Mesendoderm (in vitro differentiated cells): Measurements from ENCODE around the gene VCAN.

Experiments used
- DNase-seq: peaks from one replicate; pipeline ENCODE4 v3.0.0; 2013
- H2AK5ac ChIP-seq: 2 replicates; pipeline ENCODE4 v1.6.1; 2013; ENCODE audit warnings: low read length, inconsistent platforms
- H2BK120ac ChIP-seq: 2 replicates; pipeline ENCODE4 v1.6.1; 2013; ENCODE audit warnings: low read depth, mild to moderate bottlenecking, low read length, moderate library complexity, mixed read lengths
- H2BK15ac ChIP-seq: replicated peaks from 2 replicates; pipeline ENCODE4 v1.6.1; 2013; ENCODE audit warnings: low read depth, mild to moderate bottlenecking, moderate library complexity
- H2BK5ac ChIP-seq: 2 replicates; pipeline ENCODE4 v1.6.1; 2013; ENCODE audit warnings: low read length, inconsistent platforms
- H3K18ac ChIP-seq: 2 replicates; pipeline ENCODE4 v1.6.1; 2013; ENCODE audit warnings: mild to moderate bottlenecking, low read length, mixed read lengths
- H3K23ac ChIP-seq: one replicate; pipeline ENCODE4 v1.6.1; 2013; ENCODE audit warnings: low read length
- H3K27ac ChIP-seq: 2 replicates; pipeline ENCODE4 v1.5.1; 2013; ENCODE audit warnings: low read depth, mild to moderate bottlenecking, inconsistent platforms, low read length, moderate library complexity
- H3K27me3 ChIP-seq: 2 replicates; pipeline ENCODE4 v1.6.1; 2013; ENCODE audit warnings: low read length, control low read depth, mild to moderate bottlenecking, inconsistent platforms; ENCODE audit not compliant: insufficient read depth, poor library complexity
- H3K36me3 ChIP-seq: 2 replicates; pipeline ENCODE4 v1.6.1; 2013; ENCODE audit warnings: low read length, inconsistent platforms; ENCODE audit not compliant: control insufficient read depth, insufficient read depth
- H3K4ac ChIP-seq: one replicate; pipeline ENCODE4 v1.6.1; 2013; ENCODE audit warnings: low read depth, mild to moderate bottlenecking, low read length, moderate library complexity
- H3K4me1 ChIP-seq: 2 replicates; pipeline ENCODE4 v1.6.1; 2013; ENCODE audit warnings: low read depth, low read length, inconsistent platforms; ENCODE audit not compliant: control insufficient read depth
- H3K4me2 ChIP-seq: 2 replicates; pipeline ENCODE4 v1.6.1; 2013; ENCODE audit warnings: low read length
- H3K4me3 ChIP-seq: 2 replicates; pipeline ENCODE4 v1.5.1; 2013; ENCODE audit warnings: mild to moderate bottlenecking, low read length
- H3K56ac ChIP-seq: one replicate; pipeline ENCODE4 v1.6.1; 2013; ENCODE audit warnings: low read length
- H3K79me1 ChIP-seq: 2 replicates; pipeline ENCODE4 v1.6.1; 2013; ENCODE audit warnings: low read length, inconsistent platforms
- H3K79me2 ChIP-seq: 2 replicates; pipeline ENCODE4 v1.6.1; 2013; ENCODE audit warnings: mild to moderate bottlenecking, low read length; ENCODE audit not compliant: control insufficient read depth, insufficient read depth
- H3K9ac ChIP-seq: 2 replicates; pipeline ENCODE4 v1.6.1; 2013; ENCODE audit warnings: low read length, inconsistent platforms
- H4K5ac ChIP-seq: one replicate; pipeline ENCODE4 v1.6.1; 2013; ENCODE audit warnings: low read length
- H4K8ac ChIP-seq: one replicate; pipeline ENCODE4 v1.6.1; 2013; ENCODE audit warnings: low read depth, mild to moderate bottlenecking, control low read depth, low read length, moderate library complexity
- WGBS: extraction: QIAGEN DNeasy Blood & Tissue Kit; methylation state at CpG from one replicate; pipeline ENCODE4 v1.1.7; 2013; ENCODE audit warnings: low lambda C conversion rate, missing lambda C conversion rate; ENCODE audit not compliant: insufficient coverage; ENCODE audit errors: extremely low coverage; 5-methylcytosine and 5-hydroxymethylcytosine counted together

VCAN gene

DNA sequence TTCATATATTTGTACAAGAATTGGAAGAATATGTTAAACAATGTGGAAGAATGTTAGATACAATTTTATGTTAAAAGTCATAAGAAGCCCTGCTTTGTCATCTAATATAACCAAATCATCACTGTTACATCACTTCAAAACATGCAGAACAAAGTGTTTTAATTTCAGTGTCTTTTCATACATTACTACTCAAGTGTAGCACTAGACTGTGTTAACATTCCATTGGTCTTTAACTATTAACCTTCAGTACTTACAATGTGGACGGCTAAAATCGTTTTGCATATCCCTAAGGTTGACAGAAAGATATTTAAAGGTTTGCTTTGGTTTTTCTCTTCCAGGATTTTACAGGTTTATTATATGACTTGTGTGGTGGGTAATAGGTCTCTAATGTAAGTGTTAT lies 50.9 kb downstream of the VCAN start:
- Histone ChIP-seq H2BK5ac (no peak overlapping the region), H2AK5ac (no peak overlapping the region), H4K8ac (no peak overlapping the region), H4K5ac (no peak overlapping the region), H3K27me3 (no peaks in the 10 kb centered on the region), H3K9ac (no peak overlapping the region), H3K18ac (no peak overlapping the region), H2BK120ac (no peak overlapping the region), H3K79me2 (no peaks in the 10 kb centered on the region), H3K4me2 (no peak overlapping the region), H3K4ac (no peak overlapping the region), H2BK15ac (no peak overlapping the region), H3K27ac (no peak overlapping the region), H3K4me1 (no peaks in the 10 kb centered on the region), H3K4me3 (no peak overlapping the region), H3K79me1 (no peaks in the 10 kb centered on the region), H3K23ac (no peak overlapping the region), H3K36me3 (no peaks in the 10 kb centered on the region), H3K56ac (no peak overlapping the region)
- WGBS = no CpG with 5 or more reads among the region's 2 CpGs
- no peak for DNase-seq

DNA sequence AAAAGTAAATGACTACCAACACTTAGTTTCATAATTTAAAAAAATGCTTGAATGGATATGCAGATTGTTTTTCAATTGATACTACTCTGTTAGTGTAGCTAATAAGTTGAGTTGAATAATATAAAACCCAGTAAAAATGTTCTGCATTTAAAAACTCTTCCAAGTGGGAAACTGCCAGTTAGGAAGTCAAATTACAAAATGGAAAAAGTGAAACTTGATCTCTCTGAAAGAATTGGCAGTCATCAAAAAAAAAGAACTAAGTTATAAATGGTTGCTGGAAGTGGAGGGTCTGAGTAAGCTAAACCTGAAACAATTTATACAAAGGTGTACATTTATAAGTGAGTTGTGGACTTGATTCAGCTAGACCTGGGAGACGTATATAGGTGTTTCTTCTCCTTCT lies 52.4 kb downstream of the VCAN start:
- Histone ChIP-seq H3K27me3 (no peaks in the 10 kb centered on the region), H3K4me3 (no peak overlapping the region), H3K79me2 (no peaks in the 10 kb centered on the region), H3K4me2 (no peak overlapping the region), H3K79me1 (no peaks in the 10 kb centered on the region), H4K5ac (no peak overlapping the region), H2BK5ac (no peak overlapping the region), H3K4me1 (no peaks in the 10 kb centered on the region), H2BK120ac (no peak overlapping the region), H3K18ac (no peak overlapping the region), H3K23ac (no peak overlapping the region), H3K56ac (no peak overlapping the region), H2AK5ac (no peak overlapping the region), H2BK15ac (no peak overlapping the region), H3K36me3 (no peaks in the 10 kb centered on the region), H3K9ac (no peak overlapping the region), H3K27ac (no peak overlapping the region), H3K4ac (no peak overlapping the region), H4K8ac (no peak overlapping the region)
- no CpG with 5 or more reads among the region's 1 CpG for WGBS
- DNase-seq = no peak

DNA sequence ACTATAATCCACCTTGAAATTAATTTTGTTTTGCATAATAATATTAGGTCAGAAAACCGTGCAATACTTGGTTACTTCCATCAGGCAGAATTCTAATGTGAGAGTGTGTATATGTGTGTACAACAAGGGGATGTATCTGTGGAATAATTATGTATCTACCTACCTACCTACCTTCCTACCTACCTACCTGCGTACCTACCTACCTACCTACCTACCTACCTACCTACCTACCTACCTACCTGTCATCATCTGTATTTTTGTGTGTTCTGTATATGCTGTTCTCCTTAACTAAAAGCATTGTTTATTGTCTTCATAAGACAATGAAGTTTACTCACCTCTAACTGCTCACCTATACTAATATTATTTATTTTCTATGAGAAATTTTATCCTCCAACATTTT lies 52.8 kb downstream of the VCAN start:
- H3K56ac ChIP-seq = no peak overlapping the region
- H3K79me2 ChIP-seq = no peaks in the 10 kb centered on the region
- H3K9ac ChIP-seq = no peak overlapping the region
- H3K4me1 ChIP-seq = no peaks in the 10 kb centered on the region
- no peak overlapping the region for H4K5ac ChIP-seq
- H2AK5ac ChIP-seq = no peak overlapping the region
- no CpG with 5 or more reads among the region's 2 CpGs for WGBS
- no peak overlapping the region for H3K23ac ChIP-seq
- no peak overlapping the region for H2BK15ac ChIP-seq
- no peak overlapping the region for H3K4me3 ChIP-seq
- H3K27me3 ChIP-seq = no peaks in the 10 kb centered on the region
- H4K8ac ChIP-seq = no peak overlapping the region
- H3K4me2 ChIP-seq = no peak overlapping the region
- no peak overlapping the region for H3K18ac ChIP-seq
- H3K27ac ChIP-seq = no peak overlapping the region
- H3K4ac ChIP-seq = no peak overlapping the region
- H2BK120ac ChIP-seq = no peak overlapping the region
- no peak for DNase-seq
- H3K36me3 ChIP-seq = no peaks in the 10 kb centered on the region
- H3K79me1 ChIP-seq = no peaks in the 10 kb centered on the region
- H2BK5ac ChIP-seq = no peak overlapping the region

DNA sequence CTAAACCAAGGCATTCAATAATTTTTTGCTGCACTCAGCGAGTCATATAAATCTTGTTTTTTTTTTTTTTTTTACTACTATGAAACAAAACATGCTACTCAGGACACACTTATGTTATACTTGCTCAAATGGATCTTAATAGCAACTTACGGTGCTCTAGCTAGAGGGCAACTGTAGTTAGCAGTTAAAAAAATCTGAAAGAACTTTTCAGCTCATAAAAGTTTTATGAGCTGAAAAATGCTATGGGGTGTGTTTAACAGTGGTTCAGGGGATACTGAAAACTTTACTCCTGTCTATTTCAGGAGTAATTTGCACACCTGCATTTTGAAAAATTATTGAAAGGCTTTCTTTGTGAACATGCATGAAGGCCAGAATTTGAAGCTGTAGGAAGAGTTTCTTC lies 53.4 kb downstream of the VCAN start:
- no peak overlapping the region for H4K5ac ChIP-seq
- H2BK15ac ChIP-seq = no peak overlapping the region
- no CpG with 5 or more reads among the region's 2 CpGs for WGBS
- no peak overlapping the region for H4K8ac ChIP-seq
- no peaks in the 10 kb centered on the region for H3K36me3 ChIP-seq
- no peaks in the 10 kb centered on the region for H3K4me1 ChIP-seq
- H3K9ac ChIP-seq = no peak overlapping the region
- H3K23ac ChIP-seq = no peak overlapping the region
- H2BK120ac ChIP-seq = no peak overlapping the region
- no peak overlapping the region for H3K27ac ChIP-seq
- no peak overlapping the region for H3K4ac ChIP-seq
- H3K4me2 ChIP-seq = no peak overlapping the region
- no peak overlapping the region for H3K4me3 ChIP-seq
- no peak overlapping the region for H3K56ac ChIP-seq
- no peak overlapping the region for H2BK5ac ChIP-seq
- no peak overlapping the region for H2AK5ac ChIP-seq
- H3K79me2 ChIP-seq = no peaks in the 10 kb centered on the region
- no peaks in the 10 kb centered on the region for H3K79me1 ChIP-seq
- DNase-seq = no peak
- no peak overlapping the region for H3K18ac ChIP-seq
- H3K27me3 ChIP-seq = no peaks in the 10 kb centered on the region

DNA sequence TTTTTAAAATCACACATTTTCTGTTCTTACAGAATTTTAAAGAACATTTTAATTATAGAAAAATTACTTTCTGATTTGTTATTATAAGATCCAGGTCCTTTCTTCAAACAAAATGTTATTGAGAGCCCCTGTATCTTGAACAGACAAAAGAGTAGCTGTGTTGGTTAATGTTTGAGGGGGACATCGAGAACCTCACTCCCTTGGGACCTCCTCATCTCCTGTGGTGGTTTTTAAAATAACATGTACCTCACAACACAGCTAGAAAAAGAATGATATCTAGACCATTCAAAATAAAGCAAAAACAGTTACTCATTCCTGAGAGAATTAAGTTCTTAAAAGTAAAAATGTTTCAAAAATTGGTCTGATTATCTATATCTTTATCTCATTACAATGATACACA lies 54.7 kb downstream of the VCAN start:
- DNase-seq = no peak

DNA sequence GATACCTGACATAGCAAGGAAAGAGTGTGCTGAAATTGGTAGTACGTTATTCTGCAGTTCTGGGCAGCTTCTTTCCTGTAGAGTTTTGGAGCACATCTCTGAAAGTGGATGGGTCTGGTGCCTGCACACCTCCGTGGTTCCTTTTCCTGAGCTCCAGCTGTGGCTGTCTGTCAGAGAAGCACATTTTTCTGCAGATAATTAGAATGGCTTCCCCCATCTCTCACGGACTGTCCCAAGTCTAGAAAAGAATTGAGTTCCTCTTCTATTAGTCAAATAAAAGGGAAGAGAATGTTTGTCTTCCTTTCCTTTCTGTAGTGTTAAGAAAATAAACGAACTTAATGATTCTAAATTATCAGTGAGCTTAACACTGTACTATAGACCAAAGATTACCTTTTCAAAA lies 55.7 kb downstream of the VCAN start:
- DNase-seq = no peak
- no peak overlapping the region for H3K4ac ChIP-seq
- no peaks in the 10 kb centered on the region for H3K79me2 ChIP-seq
- no peak overlapping the region for H2AK5ac ChIP-seq
- no peaks in the 10 kb centered on the region for H3K27me3 ChIP-seq
- H3K18ac ChIP-seq = no peak overlapping the region
- H2BK5ac ChIP-seq = no peak overlapping the region
- H3K4me2 ChIP-seq = no peak overlapping the region
- no peaks in the 10 kb centered on the region for H3K36me3 ChIP-seq
- no peak overlapping the region for H3K23ac ChIP-seq
- no peak overlapping the region for H4K8ac ChIP-seq
- H2BK120ac ChIP-seq = no peak overlapping the region
- H3K56ac ChIP-seq = no peak overlapping the region
- H3K27ac ChIP-seq = no peak overlapping the region
- WGBS = no CpG with 5 or more reads among the region's 4 CpGs
- no peak overlapping the region for H4K5ac ChIP-seq
- no peak overlapping the region for H3K9ac ChIP-seq
- H3K4me1 ChIP-seq = no peaks in the 10 kb centered on the region
- H3K4me3 ChIP-seq = no peak overlapping the region
- H3K79me1 ChIP-seq = no peaks in the 10 kb centered on the region
- no peak overlapping the region for H2BK15ac ChIP-seq

More for the DNA sequence above, 54.7 kb downstream of the VCAN start:
- Histone ChIP-seq H3K4me1 (no peaks in the 10 kb centered on the region), H3K27me3 (no peaks in the 10 kb centered on the region), H3K27ac (no peak overlapping the region), H3K4me2 (no peak overlapping the region), H2BK15ac (no peak overlapping the region), H3K9ac (no peak overlapping the region), H3K23ac (no peak overlapping the region), H4K5ac (no peak overlapping the region), H3K36me3 (no peaks in the 10 kb centered on the region), H3K18ac (no peak overlapping the region), H2AK5ac (no peak overlapping the region), H2BK5ac (no peak overlapping the region), H3K79me2 (no peaks in the 10 kb centered on the region), H3K4me3 (no peak overlapping the region), H3K79me1 (no peaks in the 10 kb centered on the region), H2BK120ac (no peak overlapping the region), H3K56ac (no peak overlapping the region), H4K8ac (no peak overlapping the region), H3K4ac (no peak overlapping the region)
- no CpG with 5 or more reads among the region's 1 CpG for WGBS
